Measurements from ENCODE around the gene LRRC4.

The LRRC4 gene

GRCh38 chr7:128030654-128031611 is at the start of gene LRRC4:
LRRC4 (minus strand) TSS chr7:128031437; CDS start chr7:128030640, 797 bp downstream.
- Mint-ChIP-seq H3K4me1 (ENCODE audit: low read depth) (peaks cover 4% of the 10 kb centered on the region), H3K36me3 (ENCODE audit: low read depth) (peaks cover 19% of the 10 kb centered on the region), H3K4me3 (peak within 1 kb of the TSS; percentile 75), H3K9me3 (no peaks in the 10 kb centered on the region), H3K27ac (no peak within 1 kb of the TSS), H3K27me3 (ENCODE audit: low read depth) (peaks cover 31% of the 10 kb centered on the region)
- peak; percentile 22 for DNase-seq (ENCODE audit: low spot score)

GRCh38 chr7:128080169-128080568 is 48.9 kb upstream of the LRRC4 start:
- Mint-ChIP-seq H3K4me3 (no peak overlapping the region), H3K27me3 (ENCODE audit: low read depth) (no peaks in the 10 kb centered on the region), H3K36me3 (ENCODE audit: low read depth) (peaks cover 6% of the 10 kb centered on the region), H3K4me1 (ENCODE audit: low read depth) (no peaks in the 10 kb centered on the region), H3K27ac (no peak overlapping the region), H3K9me3 (no peaks in the 10 kb centered on the region)
- no peak for DNase-seq (ENCODE audit: low spot score)

DNA sequence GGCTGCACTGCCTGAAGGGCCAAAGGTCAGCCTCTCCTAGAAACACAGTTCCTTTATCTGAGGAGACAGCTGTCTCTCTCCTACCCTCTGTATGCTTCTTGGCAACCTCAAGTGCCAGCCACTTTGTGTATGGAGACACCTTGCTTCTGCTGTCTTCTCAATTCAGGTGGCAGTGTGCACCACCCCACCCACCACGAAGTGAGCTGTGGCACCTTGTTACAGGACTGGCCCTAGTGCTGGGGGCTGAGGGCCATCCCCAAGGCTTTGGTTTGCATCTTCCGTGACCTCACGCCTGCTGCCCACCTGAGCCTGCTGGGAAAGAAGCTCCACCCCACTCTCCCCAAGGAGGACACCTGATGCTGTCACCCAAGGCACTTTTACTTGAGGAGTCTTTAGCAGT is 47.1 kb upstream of the LRRC4 start:
- no peak for DNase-seq (ENCODE audit: low spot score)
- H3K36me3 Mint-ChIP-seq (ENCODE audit: low read depth), result peaks cover 9% of the 10 kb centered on the region
- H3K9me3 Mint-ChIP-seq, result no peaks in the 10 kb centered on the region
- H3K4me3 Mint-ChIP-seq, result no peak overlapping the region
- H3K27ac Mint-ChIP-seq, result no peak overlapping the region
- H3K4me1 Mint-ChIP-seq (ENCODE audit: low read depth), result no peaks in the 10 kb centered on the region
- no peaks in the 10 kb centered on the region for H3K27me3 Mint-ChIP-seq (ENCODE audit: low read depth)

DNA sequence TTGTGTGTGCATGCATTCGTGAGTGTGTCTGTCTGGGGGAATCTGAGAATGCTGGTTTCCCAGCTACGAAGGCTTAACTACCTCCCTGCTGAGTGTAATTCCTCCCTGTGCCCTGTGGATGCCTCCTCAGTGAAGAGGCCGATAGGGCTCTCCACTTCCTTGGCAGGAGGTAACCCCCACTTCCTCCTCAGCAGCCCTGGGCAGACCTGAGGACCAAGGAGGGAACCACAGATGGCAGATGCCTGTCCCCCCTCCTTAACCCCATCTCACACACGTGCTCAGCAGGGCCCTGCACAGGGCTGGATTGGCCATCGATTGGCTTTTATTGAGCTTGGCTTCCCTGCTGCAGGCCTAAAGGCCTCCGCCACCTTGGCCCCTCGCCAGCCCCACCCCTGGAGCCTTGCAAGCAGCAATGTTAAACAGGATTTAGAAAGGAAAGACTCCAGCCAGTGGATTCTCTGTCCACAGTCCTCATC is 45.6 kb upstream of the LRRC4 start:
- H3K9me3 Mint-ChIP-seq, result no peaks in the 10 kb centered on the region
- H3K4me3 Mint-ChIP-seq, result no peak overlapping the region
- H3K27ac Mint-ChIP-seq, result no peak overlapping the region
- H3K27me3 Mint-ChIP-seq (ENCODE audit: low read depth), result no peaks in the 10 kb centered on the region
- H3K36me3 Mint-ChIP-seq (ENCODE audit: low read depth), result peaks cover 6% of the 10 kb centered on the region
- no peaks in the 10 kb centered on the region for H3K4me1 Mint-ChIP-seq (ENCODE audit: low read depth)
- DNase-seq (ENCODE audit: low spot score), result no peak

DNA sequence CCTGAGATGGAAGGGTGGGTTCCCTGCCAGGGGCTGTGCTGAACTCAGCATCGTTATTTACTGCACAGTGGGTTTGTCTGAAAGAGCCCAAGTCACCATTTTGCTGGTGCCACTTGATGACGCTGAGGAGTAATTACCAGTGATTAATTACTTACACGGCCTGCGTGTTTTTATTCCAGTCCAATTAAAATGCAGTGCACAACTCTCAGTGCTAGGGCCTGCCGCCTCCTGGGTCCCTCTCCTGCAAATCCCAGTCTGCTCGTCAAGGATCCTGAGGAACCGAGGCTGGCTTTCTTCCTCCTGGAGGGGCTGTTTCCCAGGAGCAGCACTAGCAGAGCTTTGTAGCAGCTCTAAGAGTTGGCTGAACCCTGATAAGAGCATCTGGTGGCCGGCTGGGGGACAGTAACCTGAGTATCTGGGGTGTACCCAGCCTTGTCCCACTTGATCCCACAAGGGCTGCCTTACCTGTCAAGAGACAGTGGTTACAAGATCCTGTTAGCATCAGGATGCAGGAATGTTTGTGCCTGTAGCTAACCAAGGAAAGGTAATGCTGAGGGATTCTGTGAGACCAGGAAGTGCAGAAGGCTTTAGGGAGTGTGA is 45.1 kb upstream of the LRRC4 start:
- DNase-seq (ENCODE audit: low spot score), result no peak
- H3K4me3 Mint-ChIP-seq, result no peak overlapping the region
- H3K27ac Mint-ChIP-seq, result no peak overlapping the region
- peaks cover 2% of the 10 kb centered on the region for H3K4me1 Mint-ChIP-seq (ENCODE audit: low read depth)
- no peaks in the 10 kb centered on the region for H3K27me3 Mint-ChIP-seq (ENCODE audit: low read depth)
- H3K36me3 Mint-ChIP-seq (ENCODE audit: low read depth), result peaks cover 6% of the 10 kb centered on the region
- H3K9me3 Mint-ChIP-seq, result no peaks in the 10 kb centered on the region

GRCh38 chr7:128075242-128076095 is 44.2 kb upstream of the LRRC4 start:
- Mint-ChIP-seq H3K4me3 (no peak overlapping the region), H3K4me1 (ENCODE audit: low read depth) (peaks cover 7% of the 10 kb centered on the region), H3K27me3 (ENCODE audit: low read depth) (no peaks in the 10 kb centered on the region), H3K36me3 (ENCODE audit: low read depth) (peaks cover 6% of the 10 kb centered on the region), H3K9me3 (no peaks in the 10 kb centered on the region), H3K27ac (no peak overlapping the region)
- DNase-seq (ENCODE audit: low spot score), result no peak

- DNase-seq (ENCODE audit: low spot score), result no peak
- Mint-ChIP-seq H3K9me3 (no peaks in the 10 kb centered on the region), H3K4me3 (no peak overlapping the region), H3K4me1 (ENCODE audit: low read depth) (peaks cover 7% of the 10 kb centered on the region), H3K27me3 (ENCODE audit: low read depth) (no peaks in the 10 kb centered on the region), H3K36me3 (ENCODE audit: low read depth) (peaks cover 3% of the 10 kb centered on the region), H3K27ac (no peak overlapping the region)
Observed at GRCh38 chr7:128074736-128075135, 43.5 kb upstream of the LRRC4 start.

GRCh38 chr7:128074336-128074735 is 43.1 kb upstream of the LRRC4 start:
- Mint-ChIP-seq H3K27ac (no peak overlapping the region), H3K27me3 (ENCODE audit: low read depth) (no peaks in the 10 kb centered on the region), H3K9me3 (no peaks in the 10 kb centered on the region), H3K4me3 (no peak overlapping the region), H3K36me3 (ENCODE audit: low read depth) (peaks cover 3% of the 10 kb centered on the region), H3K4me1 (ENCODE audit: low read depth) (peaks cover 7% of the 10 kb centered on the region)
- DNase-seq (ENCODE audit: low spot score), result no peak

DNA sequence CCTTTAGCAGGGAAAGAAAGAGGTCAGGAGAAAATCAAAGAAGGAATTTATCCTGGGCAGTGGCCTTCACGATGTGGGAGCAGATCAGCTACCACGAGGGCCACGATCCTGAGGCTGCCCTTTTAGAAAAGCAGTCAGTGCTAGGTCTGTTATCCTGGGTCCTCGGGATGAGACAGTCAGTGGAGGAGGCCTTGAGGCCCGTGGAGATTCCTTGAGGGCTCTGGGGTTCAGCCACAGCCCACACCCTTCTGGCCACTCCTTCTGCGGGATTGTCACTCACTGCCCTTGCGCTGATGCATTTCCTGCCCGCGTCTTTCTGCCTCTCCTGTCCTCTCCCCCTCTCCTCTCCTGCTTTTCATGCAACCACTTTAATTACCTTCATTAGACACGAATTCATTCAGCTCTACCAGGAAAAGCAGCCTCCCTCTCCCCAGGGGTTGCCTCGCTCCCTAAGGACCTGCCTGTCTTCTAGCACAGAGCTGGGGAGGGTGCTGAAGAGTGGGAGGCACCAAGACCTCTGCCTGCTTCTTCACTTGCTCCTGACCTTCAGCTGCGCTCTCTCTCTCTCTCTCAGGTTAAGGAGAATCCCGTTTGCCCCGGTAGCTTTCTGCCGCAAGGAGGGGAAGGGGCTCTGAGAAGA is 42.6 kb upstream of the LRRC4 start:
- H3K27me3 Mint-ChIP-seq (ENCODE audit: low read depth), result no peaks in the 10 kb centered on the region
- no peak for DNase-seq (ENCODE audit: low spot score)
- H3K36me3 Mint-ChIP-seq (ENCODE audit: low read depth), result peaks cover 3% of the 10 kb centered on the region
- no peak overlapping the region for H3K27ac Mint-ChIP-seq
- no peaks in the 10 kb centered on the region for H3K9me3 Mint-ChIP-seq
- no peak overlapping the region for H3K4me3 Mint-ChIP-seq
- H3K4me1 Mint-ChIP-seq (ENCODE audit: low read depth), result peaks cover 7% of the 10 kb centered on the region

DNA sequence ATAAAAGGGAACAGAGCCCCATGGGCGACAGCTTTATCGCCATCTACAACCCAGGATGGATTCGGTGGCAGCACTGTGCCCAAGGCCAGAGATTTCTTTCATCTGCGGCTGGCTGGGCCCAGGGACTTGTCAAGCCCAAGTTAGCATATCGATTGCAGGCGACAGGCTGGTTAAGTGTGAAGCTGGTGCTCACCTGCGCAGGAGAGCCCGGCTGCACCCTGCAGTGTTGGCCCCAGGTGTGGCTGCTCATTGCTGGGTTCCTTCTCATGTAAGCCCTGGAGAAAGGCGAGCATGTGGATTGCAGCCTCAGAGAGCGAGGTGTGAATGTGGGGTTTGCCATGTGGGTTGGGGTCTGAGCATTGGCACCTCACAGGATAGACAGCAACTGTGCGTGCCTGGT is 40.6 kb upstream of the LRRC4 start:
- no peak overlapping the region for H3K4me3 Mint-ChIP-seq
- H3K4me1 Mint-ChIP-seq (ENCODE audit: low read depth), result peaks cover 7% of the 10 kb centered on the region
- no peak overlapping the region for H3K27ac Mint-ChIP-seq
- H3K27me3 Mint-ChIP-seq (ENCODE audit: low read depth), result no peaks in the 10 kb centered on the region
- no peak for DNase-seq (ENCODE audit: low spot score)
- no peaks in the 10 kb centered on the region for H3K9me3 Mint-ChIP-seq
- peaks cover 3% of the 10 kb centered on the region for H3K36me3 Mint-ChIP-seq (ENCODE audit: low read depth)

DNA sequence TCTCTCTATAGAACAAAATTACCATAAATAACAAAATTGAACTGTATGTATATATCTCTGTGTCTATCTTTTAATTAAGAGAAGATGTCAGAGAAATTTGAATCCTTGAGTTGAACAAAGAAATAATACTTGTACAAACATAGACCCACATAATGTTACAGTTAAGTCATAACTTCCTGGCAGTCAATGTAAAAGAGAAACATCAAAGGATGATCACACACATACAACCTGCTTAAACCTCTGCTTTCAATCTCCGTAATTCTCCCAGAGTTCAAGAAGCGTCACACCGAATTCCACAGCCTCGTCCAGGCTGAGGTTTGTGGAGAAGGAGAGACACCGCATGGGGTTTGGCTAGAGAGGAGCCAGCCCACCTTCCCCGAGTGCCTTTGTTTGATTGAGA is 40.1 kb upstream of the LRRC4 start:
- Mint-ChIP-seq H3K4me1 (ENCODE audit: low read depth) (peaks cover 7% of the 10 kb centered on the region), H3K4me3 (no peak overlapping the region), H3K36me3 (ENCODE audit: low read depth) (peaks cover 3% of the 10 kb centered on the region), H3K27me3 (ENCODE audit: low read depth) (no peaks in the 10 kb centered on the region), H3K27ac (no peak overlapping the region), H3K9me3 (no peaks in the 10 kb centered on the region)
- DNase-seq (ENCODE audit: low spot score), result no peak

DNA sequence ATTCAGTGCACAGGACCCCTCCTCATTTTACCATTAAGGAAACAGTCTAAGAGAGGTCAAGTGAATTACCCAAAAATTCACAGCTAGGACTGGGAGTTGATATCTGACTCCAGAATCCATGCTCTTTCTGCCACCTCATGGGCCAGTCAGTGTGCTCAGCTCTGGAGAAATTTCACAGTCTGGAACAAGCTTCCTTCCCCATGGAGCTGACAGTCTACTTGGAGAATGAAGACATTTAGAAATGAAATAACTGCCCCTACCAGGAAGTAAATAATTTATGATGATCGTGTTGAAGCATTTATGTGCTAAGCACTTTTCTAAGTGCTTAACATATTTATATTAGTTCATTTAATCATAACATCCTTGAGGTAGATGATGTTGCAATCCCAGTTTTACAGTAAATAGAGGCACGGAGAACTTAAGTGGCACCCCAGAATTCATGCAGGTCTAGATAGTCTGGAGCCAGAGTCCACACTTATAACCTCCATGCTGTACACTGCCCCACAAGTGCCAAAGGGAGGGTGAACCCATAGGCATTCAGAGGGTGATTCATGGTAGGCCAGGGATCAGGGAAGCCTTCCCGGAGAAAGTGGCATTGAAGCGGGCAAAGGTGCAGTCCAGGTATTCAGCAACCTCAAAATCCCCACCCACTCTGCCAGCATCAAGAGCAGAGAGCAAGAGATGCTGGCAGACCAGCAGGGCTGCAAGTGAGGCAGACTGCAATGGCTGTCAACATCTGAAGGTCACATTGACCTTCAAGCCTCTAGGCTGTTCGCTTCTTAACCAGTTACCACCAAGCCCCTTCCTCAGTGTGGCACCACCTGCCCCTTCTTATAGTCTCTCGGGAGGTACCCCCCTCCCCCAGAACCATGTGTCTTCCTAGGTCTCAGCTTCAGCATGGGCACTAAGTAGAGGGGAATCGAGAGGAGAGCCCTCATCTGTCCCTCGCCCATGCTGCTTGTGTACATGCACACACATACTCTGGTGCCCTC is 38.4 kb upstream of the LRRC4 start:
- Mint-ChIP-seq H3K4me1 (ENCODE audit: low read depth) (peaks cover 7% of the 10 kb centered on the region), H3K36me3 (ENCODE audit: low read depth) (peaks cover 3% of the 10 kb centered on the region), H3K27ac (no peak overlapping the region), H3K9me3 (no peaks in the 10 kb centered on the region), H3K27me3 (ENCODE audit: low read depth) (no peaks in the 10 kb centered on the region), H3K4me3 (no peak overlapping the region)
- no peak for DNase-seq (ENCODE audit: low spot score)

All from T-helper 2 cell treated with Interferon-gamma antibody and Interleukin-4, amounts not matched to agents 5 μg/mL and 100 μg/mL, for 36 hours (primary cell).